GM19351 (cell line): ENCODE data around the gene CCL23.
"Not testable (repeated sequence)": the region's sequence is repeated elsewhere in the genome, so short reads cannot be mapped to it uniquely, and the experiment has no call there.

Experiments used
- ATAC-seq: cut with Tn5 transposase; IDR thresholded peaks from one replicate; pipeline ENCODE4 v1.9.1; 2021; ENCODE audit warnings: mild to moderate bottlenecking, moderate library complexity; ENCODE audit not compliant: unreplicated experiment

Gene CCL23

DNA sequence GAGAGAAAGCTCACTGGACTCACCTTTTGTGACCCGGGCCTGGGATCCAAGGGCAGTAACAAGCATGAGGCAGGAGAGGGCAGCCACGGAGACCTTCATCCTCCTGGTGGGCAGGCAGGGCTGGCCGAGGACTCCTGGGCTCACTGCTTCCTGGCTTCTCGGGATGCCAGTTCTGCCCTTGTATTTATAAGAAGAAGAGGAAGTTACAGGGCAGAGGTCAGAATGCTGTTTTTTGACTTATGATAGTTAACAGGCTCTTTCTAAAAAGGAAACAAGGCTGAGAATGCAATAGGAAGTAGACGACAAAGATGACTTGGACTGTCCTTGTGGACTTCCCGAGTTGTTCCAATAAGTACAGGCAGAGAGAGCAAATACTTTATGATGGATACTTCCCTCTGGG lies at the start of gene CCL23:
TSS of gene CCL23 (minus strand) at position 174 of the 400 bp plus-strand sequence. CDS start at position 99, 75 bp downstream.
- ATAC-seq, result no peak

DNA sequence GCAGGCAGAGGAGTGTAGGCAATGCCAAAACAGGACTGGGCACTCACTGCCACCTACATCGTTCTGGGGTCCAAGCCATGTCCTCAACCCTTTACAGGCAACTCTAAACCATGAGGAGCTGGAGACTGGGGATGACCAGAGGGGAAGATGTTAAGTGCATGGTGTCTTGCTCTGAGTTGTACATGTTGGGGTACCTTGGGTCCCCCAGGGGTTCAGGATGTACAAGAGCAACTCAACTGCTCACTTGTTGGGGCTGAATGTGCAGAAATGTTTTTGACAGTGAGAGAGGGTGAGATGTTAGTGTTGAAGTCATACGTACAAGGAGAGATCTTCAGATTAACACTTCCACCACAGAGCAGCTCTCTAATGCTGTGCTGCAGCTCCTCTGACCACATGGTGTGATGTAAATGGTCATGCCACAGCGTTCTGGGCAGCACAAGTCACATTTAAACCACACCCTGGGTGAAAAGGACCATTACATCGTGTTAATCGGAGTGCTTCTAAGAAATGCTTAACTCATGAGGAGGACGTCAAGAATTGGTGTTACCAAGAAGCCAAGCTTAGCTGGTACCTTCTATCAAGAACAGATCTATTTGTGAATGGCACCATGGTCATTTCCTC lies 48.7 kb upstream of the CCL23 start:
- ATAC-seq, result no peak

- no peak for ATAC-seq
These were observed 46.2 kb upstream of the CCL23 start, which contains the start of gene CCL18 for GRCh38 chr17:36063786-36064541. Gene CCL18, plus strand, starts transcription at chr17:36064272. Its CDS starts 71 bp downstream, at chr17:36064343.

GRCh38 chr17:36060816-36061215 lies 43.0 kb upstream of the CCL23 start:
- no peak for ATAC-seq

DNA sequence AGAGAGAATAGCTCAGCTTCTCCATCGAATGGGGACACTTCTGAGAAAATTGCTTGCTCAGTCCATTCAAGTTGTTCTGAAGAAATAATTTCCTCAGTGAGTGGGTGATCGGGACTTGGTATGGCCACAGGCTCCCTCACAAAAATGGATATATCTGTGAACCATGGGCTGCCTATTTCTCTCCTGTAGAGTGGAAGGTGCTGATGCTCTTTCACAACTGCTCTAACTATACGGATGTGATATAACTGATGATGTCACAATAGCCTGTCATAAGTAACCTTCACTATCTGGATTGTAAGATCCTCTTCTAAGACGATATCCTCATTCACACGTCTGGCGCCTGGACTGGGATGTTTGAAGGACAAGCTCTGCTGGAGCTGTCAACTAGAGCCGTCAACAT lies 41.6 kb upstream of the CCL23 start:
- no peak for ATAC-seq

GRCh38 chr17:36057911-36058310 lies 40.1 kb upstream of the CCL23 start:
- ATAC-seq, result no peak

DNA sequence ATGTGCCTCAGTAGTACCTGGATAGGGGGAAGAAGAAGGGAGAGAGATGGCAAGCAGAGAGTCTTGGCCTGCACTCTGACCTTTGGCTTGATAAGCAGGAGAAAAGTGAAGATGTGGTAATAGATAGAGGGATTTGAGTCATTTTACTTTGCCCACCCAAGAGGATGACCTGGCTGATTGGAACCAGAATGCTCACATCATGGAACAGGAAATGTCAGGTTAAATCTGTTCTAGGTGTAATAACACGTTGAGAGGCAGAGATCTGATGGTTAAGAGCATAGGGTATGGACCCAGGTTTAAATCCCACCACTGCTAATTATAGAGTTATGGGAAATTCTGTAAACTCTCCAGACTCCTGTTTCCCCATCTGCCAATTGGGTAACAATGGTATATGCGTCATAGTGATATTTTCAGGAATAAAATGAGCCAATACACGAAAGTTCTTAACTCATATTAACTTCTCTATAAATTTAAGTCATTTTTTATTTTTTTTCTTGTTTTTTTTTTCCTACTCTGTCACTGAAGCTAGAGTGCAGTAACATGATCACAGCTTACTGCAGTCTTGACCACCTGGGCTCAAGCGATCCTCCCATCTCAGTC lies 38.2 kb upstream of the CCL23 start:
- ATAC-seq, result no peak

GRCh38 chr17:36055171-36055570 lies 37.4 kb upstream of the CCL23 start:
- no peak for ATAC-seq

DNA sequence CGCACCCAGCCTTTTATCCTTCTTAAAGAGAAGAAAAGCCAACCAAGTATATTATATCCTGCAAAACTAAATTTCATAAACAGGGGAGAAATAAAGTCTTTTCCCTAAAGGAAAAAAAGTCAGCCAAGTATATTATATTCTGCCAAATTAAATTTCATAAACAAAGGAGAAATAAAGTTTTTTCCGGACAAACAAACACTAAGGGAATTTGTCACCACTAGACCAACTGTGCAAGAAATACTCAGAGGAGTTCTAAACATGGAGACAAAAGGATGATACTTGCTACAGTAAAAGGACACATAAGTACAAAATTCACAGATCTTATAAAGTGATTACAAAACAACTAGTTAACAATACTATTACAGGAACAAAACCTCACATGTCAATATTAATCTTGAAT lies 31.9 kb upstream of the CCL23 start:
- ATAC-seq, result no peak

DNA sequence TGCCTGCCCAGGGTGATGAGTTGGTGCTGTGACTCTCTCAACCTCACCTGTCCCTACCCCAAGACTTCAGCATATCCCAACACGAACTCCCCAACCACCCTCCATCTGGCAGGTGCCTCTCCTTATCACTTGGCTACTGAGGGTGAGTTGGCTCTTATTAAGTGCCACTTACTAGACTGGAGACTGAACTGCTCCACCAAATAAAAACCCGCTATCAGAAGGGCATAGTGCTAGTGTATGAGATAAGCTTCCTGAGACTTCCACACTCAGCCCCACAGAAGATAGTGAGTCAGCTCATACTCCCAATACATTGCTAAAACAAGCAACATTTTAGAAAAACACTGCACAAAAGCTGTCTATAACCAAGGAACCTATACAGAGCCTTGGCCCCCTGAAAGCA lies 30.3 kb upstream of the CCL23 start:
- no peak for ATAC-seq

DNA sequence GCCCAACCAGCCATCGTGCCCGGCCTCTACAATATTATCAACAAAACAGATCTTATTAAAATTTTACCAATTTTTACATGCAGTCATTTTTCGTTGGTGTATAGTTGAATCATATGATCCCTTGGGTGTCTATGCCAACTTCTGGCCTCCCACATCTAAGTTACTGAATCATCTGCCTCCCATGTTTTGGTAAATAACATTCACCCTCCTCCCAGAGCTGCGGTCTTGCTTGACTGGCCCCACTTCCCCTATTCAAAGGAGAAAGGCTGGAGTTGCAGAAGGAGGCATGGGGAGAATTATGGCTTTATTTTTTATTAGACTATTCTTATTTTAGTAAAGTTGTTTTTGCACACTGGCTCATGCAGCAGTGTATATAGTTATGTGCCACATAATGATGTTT lies 18.5 kb upstream of the CCL23 start:
- ATAC-seq, result no peak

GRCh38 chr17:36034127-36034526 lies 16.4 kb upstream of the CCL23 start:
- no peak for ATAC-seq

GRCh38 chr17:36030956-36031355 lies 13.2 kb upstream of the CCL23 start:
- no peak for ATAC-seq

GRCh38 chr17:36027761-36028160 lies 10.0 kb upstream of the CCL23 start:
- no peak for ATAC-seq

DNA sequence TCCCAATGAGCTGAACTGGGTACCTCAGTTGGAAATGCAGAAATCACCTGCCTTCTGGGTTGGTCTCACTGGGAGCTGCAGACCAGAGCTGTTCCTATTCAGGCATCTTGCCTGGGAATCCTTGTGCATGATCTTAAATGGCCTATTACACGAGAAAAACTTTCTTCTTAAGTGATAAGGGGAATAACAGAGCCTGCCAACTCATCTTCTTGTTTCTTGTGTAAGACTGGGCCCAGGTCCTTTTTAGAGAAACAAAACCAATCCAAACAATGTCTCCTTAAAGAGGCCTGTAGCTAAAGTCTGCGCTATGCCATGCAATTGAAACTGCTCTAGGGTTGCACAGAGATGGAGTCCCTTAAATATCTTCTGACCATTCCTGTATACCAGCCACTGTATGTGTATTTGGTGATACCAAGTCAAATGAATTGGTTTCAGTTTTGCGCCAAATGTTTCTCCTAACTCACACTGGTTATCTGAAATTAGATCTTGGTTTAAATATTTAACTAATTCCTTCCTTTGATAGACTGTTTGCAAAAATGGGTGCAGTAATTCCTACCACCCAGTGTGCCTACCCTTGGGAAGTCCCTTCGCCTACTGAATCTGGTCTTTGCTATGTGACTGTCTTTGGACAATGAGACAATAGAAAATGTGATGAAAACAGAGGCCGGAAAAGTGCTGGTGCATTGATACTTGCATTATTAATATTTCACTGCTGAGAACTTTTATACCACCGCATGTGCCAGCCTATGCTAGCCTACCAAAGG lies 6.5 kb upstream of the CCL23 start:
- ATAC-seq, result no peak

GRCh38 chr17:36019423-36019822 lies 1.7 kb upstream of the CCL23 start:
- ATAC-seq, result no peak

DNA sequence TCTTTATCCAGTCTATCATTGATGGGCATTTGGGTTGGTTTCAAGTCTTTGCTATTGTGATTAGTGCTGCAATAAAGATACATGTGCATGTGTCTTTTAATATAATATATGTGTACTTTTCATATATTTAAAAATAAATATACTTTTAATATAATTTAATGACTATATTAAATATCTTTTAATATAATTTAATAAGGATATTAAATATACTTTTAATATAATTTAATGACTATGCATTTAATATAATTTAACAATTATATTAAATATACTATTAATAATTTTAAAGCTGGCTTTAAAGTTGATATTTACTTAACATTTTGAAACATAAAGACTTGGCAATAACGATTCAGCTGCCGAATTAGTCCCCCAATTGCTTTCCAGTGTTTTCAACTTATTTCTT lies 1.2 kb downstream of the CCL23 start:
- ATAC-seq, result no peak

GRCh38 chr17:36015895-36016294 lies 1.9 kb downstream of the CCL23 start:
- not testable (repeated sequence) for ATAC-seq

DNA sequence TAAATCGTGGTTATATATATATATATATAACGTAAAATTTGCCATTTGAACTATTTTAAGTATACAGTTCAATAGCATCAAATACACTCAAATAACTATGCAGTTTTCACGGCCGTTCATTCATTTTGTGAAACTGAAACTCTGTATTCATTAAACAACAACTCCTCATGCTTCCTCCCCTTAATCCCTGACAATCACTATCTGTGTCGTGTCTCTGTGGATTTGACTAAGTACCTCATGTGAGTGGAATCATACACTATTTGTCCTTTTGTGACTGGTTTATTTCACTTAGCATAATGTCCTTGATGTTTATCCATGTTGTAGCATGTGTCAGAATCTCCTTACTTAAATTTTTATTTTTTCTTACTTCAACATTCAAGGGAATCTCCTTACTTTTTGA lies 2.8 kb downstream of the CCL23 start:
- ATAC-seq, result no peak

- ATAC-seq, result no peak
These were observed 6.6 kb downstream of the CCL23 start for GRCh38 chr17:36011201-36011600.

- ATAC-seq, result no peak
These were observed 8.6 kb downstream of the CCL23 start for GRCh38 chr17:36008998-36009665.
